Measurements from ENCODE around the gene GPATCH2L. TPM values are rescaled to one million over a fixed set of nuclear protein-coding genes. Genes with fewer than 3 reads are reported as not detected.

GPATCH2L gene
- total and polyA plus RNA-seq, 2 of the 13 experiments (the other 11 are each of a cell fraction or from before 2014, with no cell fraction given): 14.4 to 29.0 TPM

DNA sequence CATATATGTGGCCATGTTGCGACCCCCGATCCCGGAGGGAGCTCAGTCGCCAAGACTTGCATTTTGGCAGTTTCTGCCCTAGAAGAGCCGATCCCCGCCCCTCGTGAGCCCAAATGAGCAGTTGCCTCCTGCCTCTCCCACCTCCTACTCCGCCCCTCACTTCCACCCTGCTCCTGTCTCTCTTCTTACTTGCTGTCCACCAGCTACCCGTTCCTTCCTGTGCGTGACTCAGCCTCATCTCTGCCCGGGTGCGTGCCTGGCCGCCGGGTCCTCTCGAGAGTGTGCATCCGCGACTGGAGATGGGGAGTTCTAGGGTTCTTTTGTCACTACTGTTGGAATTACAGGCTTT is 585 bp downstream of the GPATCH2L start (continued):
- TF ChIP-seq, protein P1, sequence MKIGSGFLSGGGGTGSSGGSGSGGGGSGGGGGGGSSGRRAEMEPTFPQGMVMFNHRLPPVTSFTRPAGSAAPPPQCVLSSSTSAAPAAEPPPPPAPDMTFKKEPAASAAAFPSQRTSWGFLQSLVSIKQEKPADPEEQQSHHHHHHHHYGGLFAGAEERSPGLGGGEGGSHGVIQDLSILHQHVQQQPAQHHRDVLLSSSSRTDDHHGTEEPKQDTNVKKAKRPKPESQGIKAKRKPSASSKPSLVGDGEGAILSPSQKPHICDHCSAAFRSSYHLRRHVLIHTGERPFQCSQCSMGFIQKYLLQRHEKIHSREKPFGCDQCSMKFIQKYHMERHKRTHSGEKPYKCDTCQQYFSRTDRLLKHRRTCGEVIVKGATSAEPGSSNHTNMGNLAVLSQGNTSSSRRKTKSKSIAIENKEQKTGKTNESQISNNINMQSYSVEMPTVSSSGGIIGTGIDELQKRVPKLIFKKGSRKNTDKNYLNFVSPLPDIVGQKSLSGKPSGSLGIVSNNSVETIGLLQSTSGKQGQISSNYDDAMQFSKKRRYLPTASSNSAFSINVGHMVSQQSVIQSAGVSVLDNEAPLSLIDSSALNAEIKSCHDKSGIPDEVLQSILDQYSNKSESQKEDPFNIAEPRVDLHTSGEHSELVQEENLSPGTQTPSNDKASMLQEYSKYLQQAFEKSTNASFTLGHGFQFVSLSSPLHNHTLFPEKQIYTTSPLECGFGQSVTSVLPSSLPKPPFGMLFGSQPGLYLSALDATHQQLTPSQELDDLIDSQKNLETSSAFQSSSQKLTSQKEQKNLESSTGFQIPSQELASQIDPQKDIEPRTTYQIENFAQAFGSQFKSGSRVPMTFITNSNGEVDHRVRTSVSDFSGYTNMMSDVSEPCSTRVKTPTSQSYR (CRISPR knock-in tag; IDR thresholded peaks at IDR 0.05; ENCODE audit: borderline replicate concordance): no peak
- TF ChIP-seq, protein P2, sequence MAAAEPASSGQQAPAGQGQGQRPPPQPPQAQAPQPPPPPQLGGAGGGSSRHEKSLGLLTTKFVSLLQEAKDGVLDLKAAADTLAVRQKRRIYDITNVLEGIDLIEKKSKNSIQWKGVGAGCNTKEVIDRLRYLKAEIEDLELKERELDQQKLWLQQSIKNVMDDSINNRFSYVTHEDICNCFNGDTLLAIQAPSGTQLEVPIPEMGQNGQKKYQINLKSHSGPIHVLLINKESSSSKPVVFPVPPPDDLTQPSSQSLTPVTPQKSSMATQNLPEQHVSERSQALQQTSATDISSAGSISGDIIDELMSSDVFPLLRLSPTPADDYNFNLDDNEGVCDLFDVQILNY (CRISPR knock-in tag; conservative IDR thresholded peaks at IDR 0.05): no peak
- TF ChIP-seq, protein P3, sequence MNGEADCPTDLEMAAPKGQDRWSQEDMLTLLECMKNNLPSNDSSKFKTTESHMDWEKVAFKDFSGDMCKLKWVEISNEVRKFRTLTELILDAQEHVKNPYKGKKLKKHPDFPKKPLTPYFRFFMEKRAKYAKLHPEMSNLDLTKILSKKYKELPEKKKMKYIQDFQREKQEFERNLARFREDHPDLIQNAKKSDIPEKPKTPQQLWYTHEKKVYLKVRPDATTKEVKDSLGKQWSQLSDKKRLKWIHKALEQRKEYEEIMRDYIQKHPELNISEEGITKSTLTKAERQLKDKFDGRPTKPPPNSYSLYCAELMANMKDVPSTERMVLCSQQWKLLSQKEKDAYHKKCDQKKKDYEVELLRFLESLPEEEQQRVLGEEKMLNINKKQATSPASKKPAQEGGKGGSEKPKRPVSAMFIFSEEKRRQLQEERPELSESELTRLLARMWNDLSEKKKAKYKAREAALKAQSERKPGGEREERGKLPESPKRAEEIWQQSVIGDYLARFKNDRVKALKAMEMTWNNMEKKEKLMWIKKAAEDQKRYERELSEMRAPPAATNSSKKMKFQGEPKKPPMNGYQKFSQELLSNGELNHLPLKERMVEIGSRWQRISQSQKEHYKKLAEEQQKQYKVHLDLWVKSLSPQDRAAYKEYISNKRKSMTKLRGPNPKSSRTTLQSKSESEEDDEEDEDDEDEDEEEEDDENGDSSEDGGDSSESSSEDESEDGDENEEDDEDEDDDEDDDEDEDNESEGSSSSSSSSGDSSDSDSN (CRISPR knock-in tag; IDR thresholded peaks at IDR 0.05): peak; percentile 38; the same call in 1 of the 2 replicates
- TF ChIP-seq, protein P4, sequence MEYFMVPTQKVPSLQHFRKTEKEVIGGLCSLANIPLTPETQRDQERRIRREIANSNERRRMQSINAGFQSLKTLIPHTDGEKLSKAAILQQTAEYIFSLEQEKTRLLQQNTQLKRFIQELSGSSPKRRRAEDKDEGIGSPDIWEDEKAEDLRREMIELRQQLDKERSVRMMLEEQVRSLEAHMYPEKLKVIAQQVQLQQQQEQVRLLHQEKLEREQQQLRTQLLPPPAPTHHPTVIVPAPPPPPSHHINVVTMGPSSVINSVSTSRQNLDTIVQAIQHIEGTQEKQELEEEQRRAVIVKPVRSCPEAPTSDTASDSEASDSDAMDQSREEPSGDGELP (IDR thresholded peaks at IDR 0.05; ENCODE audit: borderline replicate concordance, low read depth): no peak
- TF ChIP-seq SIN3A (IDR thresholded peaks at IDR 0.05; ENCODE audit: borderline replicate concordance, low read depth, low read length) (peak; percentile 76; the same call in 1 of the 2 replicates), ZNF335 (CRISPR knock-in tag; IDR thresholded peaks at IDR 0.05) (no peak), SALL2 (CRISPR knock-in tag; IDR thresholded peaks at IDR 0.05) (no peak), DMAP1 (CRISPR knock-in tag; IDR thresholded peaks at IDR 0.05) (peak; percentile 6; the same call in 1 of the 2 replicates), POLR2A (IDR thresholded peaks at IDR 0.05; ENCODE audit: insufficient read depth in 1 of 2, low read depth in 2 of 2, low read length in 2 of 2) (no peak), SRSF4 (IDR thresholded peaks at IDR 0.05; ENCODE audit: low read depth, low read length, poor library complexity, severe bottlenecking) (no peak), RFX5 (IDR thresholded peaks at IDR 0.05; ENCODE audit: low read depth, low read length) (no peak), ZNF260 (CRISPR knock-in tag; IDR thresholded peaks at IDR 0.05; ENCODE audit: borderline replicate concordance, low read depth) (no peak), ZNF841 (CRISPR knock-in tag; IDR thresholded peaks at IDR 0.05; ENCODE audit: borderline replicate concordance) (no peak), TAF1 (CRISPR knock-in tag; IDR thresholded peaks at IDR 0.05) (no peak), MED13 (CRISPR knock-in tag; IDR thresholded peaks at IDR 0.05) (no peak), GZF1 (CRISPR knock-in tag; IDR thresholded peaks at IDR 0.05) (no peak), SP140L (CRISPR knock-in tag; IDR thresholded peaks at IDR 0.05; ENCODE audit: borderline replicate concordance) (no peak), ZNF138 (CRISPR knock-in tag; IDR thresholded peaks at IDR 0.05; ENCODE audit: low read depth) (no peak), NFKBIZ (CRISPR knock-in tag; IDR thresholded peaks at IDR 0.05) (no peak), FOSL2 (CRISPR knock-in tag; IDR thresholded peaks at IDR 0.05) (peak; percentile 81), KLF11 (CRISPR knock-in tag; IDR thresholded peaks at IDR 0.05) (no peak), ZNF34 (CRISPR knock-in tag; IDR thresholded peaks at IDR 0.05; ENCODE audit: borderline replicate concordance) (no peak)
- TF ChIP-seq, protein P5, sequence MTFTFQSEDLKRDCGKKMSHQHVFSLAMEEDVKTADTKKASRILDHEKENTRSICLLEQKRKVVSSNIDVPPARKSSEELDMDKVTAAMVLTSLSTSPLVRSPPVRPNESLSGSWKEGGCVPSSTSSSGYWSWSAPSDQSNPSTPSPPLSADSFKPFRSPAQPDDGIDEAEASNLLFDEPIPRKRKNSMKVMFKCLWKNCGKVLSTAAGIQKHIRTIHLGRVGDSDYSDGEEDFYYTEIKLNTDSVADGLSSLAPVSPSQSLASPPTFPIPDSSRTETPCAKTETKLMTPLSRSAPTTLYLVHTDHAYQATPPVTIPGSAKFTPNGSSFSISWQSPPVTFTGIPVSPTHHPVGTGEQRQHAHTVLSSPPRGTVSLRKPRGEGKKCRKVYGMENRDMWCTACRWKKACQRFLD (CRISPR knock-in tag; IDR thresholded peaks at IDR 0.05; ENCODE audit: borderline replicate concordance): no peak
